Measurements from ENCODE around the gene VPS13D. TPM values are rescaled to one million over a fixed set of nuclear protein-coding genes. Genes with fewer than 3 reads are reported as not detected.

The VPS13D gene
- total RNA-seq, 1 experiment from 2014 or later, result 20.2 TPM

DNA sequence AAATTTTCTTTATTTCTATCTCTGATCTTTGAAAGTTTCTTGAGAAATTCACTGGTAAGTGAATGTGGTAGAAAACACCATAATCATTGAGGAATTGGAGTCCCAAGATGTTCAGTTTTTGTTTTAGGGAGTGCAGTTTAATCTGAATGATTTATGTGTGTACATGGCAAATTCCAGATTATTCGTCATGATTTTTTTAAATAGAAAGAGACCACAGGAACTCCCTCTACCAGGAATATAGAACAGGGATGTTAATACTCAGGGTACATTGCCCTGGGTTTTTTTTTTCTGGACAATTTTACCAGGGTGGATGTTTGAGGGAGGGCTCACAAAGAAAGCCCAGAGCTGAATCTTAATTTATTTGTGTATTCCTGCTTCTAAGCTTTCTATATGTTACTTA lies 109.0 kb downstream of the VPS13D start:
- no CpG with 5 or more reads among the region's 1 CpG for WGBS (ENCODE audit: extremely low coverage, insufficient read length, low lambda C conversion rate)
- H3K9me3 Mint-ChIP-seq, result no peaks in the 10 kb centered on the region

More for the DNA sequence above, 109.0 kb downstream of the VPS13D start:
- TF ChIP-seq, protein P1, sequence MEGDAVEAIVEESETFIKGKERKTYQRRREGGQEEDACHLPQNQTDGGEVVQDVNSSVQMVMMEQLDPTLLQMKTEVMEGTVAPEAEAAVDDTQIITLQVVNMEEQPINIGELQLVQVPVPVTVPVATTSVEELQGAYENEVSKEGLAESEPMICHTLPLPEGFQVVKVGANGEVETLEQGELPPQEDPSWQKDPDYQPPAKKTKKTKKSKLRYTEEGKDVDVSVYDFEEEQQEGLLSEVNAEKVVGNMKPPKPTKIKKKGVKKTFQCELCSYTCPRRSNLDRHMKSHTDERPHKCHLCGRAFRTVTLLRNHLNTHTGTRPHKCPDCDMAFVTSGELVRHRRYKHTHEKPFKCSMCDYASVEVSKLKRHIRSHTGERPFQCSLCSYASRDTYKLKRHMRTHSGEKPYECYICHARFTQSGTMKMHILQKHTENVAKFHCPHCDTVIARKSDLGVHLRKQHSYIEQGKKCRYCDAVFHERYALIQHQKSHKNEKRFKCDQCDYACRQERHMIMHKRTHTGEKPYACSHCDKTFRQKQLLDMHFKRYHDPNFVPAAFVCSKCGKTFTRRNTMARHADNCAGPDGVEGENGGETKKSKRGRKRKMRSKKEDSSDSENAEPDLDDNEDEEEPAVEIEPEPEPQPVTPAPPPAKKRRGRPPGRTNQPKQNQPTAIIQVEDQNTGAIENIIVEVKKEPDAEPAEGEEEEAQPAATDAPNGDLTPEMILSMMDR (conservative IDR thresholded peaks at IDR 0.05), result no peak
- Histone ChIP-seq H3K9me3 (ENCODE audit: control insufficient read depth, low read depth, low read length) (no peaks in the 10 kb centered on the region), H3T11ph (ENCODE audit: low read length) (no peak overlapping the region), H4K8ac (replicated peaks; ENCODE audit: insufficient read length, low read depth, low read length) (no peak overlapping the region), H3K14ac (ENCODE audit: insufficient read depth, low read length) (no peak overlapping the region), H2BK20ac (ENCODE audit: low read depth, low read length, poor library complexity, severe bottlenecking) (no peak overlapping the region), H3K23ac (ENCODE audit: insufficient read length, low read depth, low read length) (no peak overlapping the region), H3K23me2 (ENCODE audit: insufficient read length, low read depth, low read length, poor library complexity, severe bottlenecking) (no peaks in the 10 kb centered on the region), H2AFZ (ENCODE audit: low read length) (no peak overlapping the region), H3K18ac (ENCODE audit: insufficient read length, low read depth, low read length) (no peak overlapping the region), H3K79me2 (ENCODE audit: insufficient read depth, low read length) (no peaks in the 10 kb centered on the region), H4K91ac (ENCODE audit: insufficient read length, low read depth, low read length) (no peak overlapping the region), H2BK5ac (ENCODE audit: insufficient read length, low read length) (no peak overlapping the region), H4K20me1 (ENCODE audit: control insufficient read depth, insufficient read depth, insufficient read length) (no peaks in the 10 kb centered on the region), H3K79me1 (ENCODE audit: insufficient read depth, low read depth, low read length, poor library complexity, severe bottlenecking) (no peaks in the 10 kb centered on the region), H3K27me3 (ENCODE audit: insufficient read depth, low read length) (no peaks in the 10 kb centered on the region), H2BK12ac (ENCODE audit: insufficient read length, low read depth, low read length) (no peak overlapping the region), H3K27ac (ENCODE audit: insufficient read length, low read depth, low read length) (no peak overlapping the region), H3K9ac (ENCODE audit: extremely low read depth, insufficient read length, low read length) (no peak overlapping the region), H3K4me2 (ENCODE audit: insufficient read depth, insufficient read length, low read length) (no peak overlapping the region), H3K4ac (ENCODE audit: low read depth, low read length) (no peak overlapping the region), H2BK15ac (ENCODE audit: low read depth, low read length) (no peak overlapping the region), H4K5ac (ENCODE audit: insufficient read length, low read depth, low read length) (no peak overlapping the region), H3K56ac (ENCODE audit: insufficient read length, low read depth, low read length) (no peak overlapping the region), H3K4me1 (ENCODE audit: insufficient read depth, low read length) (peaks cover 3% of the 10 kb centered on the region; the same call in 1 of the 2 replicates), H2BK120ac (ENCODE audit: low read depth, low read length, poor library complexity, severe bottlenecking) (no peak overlapping the region), H2AK5ac (ENCODE audit: insufficient read length, low read length) (no peak overlapping the region)
- Mint-ChIP-seq H3K27ac (no peak overlapping the region), H3K27me3 (ENCODE audit: low read depth) (no peaks in the 10 kb centered on the region), H3K36me3 (ENCODE audit: insufficient read depth in 1 of 3, low read depth in 3 of 3) (peaks cover 2 to 23% (median 13%) of the 10 kb centered on the region in 3 experiments; a peak in 6 of 7 replicates), H3K4me1 (peaks cover 17 to 32% of the 10 kb centered on the region in 2 experiments), H3K4me3 (no peak overlapping the region)
- DNase-seq, result no peak

Measured in H9 (cell line).